Neutrophil (primary cell): ENCODE results near the gene GPC2.
"Not testable (repeated sequence)": the region's sequence is repeated elsewhere in the genome, so short reads cannot be mapped to it uniquely, and the experiment has no call there.

Experiments used
- H3K27ac ChIP-seq: fragments of 200-600 bp; sonication (generic); 2 replicates; pipeline ENCODE4 v1.5.1; 2016; ENCODE audit warnings: mild to moderate bottlenecking, moderate library complexity
- H3K27me3 ChIP-seq: fragments of 200-600 bp; sonication (generic); 2 replicates; pipeline ENCODE4 v1.6.0; 2016; ENCODE audit warnings: mild to moderate bottlenecking
- H3K36me3 ChIP-seq: fragments of 200-600 bp; sonication (generic); 2 replicates; pipeline ENCODE4 v1.5.1; 2017
- H3K4me1 ChIP-seq, 2 experiments: fragments of 200-600 bp in 1 of 2; sonication (generic) in 1 of 2; 1 replicate in 1 of 2; 2 replicates in 1 of 2; pipeline versions ENCODE4 v1.5.1 to v1.6.1; 2013 to 2016; ENCODE audit warnings: low read depth in 1 of 2, low read length in 1 of 2, mild to moderate bottlenecking in 1 of 2, moderate library complexity in 1 of 2; ENCODE audit not compliant: control insufficient read depth in 1 of 2, insufficient read depth in 1 of 2
- H3K4me3 ChIP-seq, 2 experiments: fragments of 200-600 bp in 1 of 2; sonication (generic) in 1 of 2; 1 replicate in 1 of 2; 2 replicates in 1 of 2; pipeline ENCODE4 v1.5.1; 2013 to 2016; ENCODE audit warnings: low read depth in 1 of 2, low read length in 1 of 2, mild to moderate bottlenecking in 1 of 2, moderate library complexity in 1 of 2
- H3K9me3 ChIP-seq: fragments of 200-600 bp; sonication (generic); 2 replicates; pipeline ENCODE4 v1.5.1; 2016
- CTCF ChIP-seq: fragments of 200-600 bp; sonication (generic); IDR thresholded peaks from 2 replicates; pipeline ENCODE4 v1.5.1; 2016; ENCODE audit warnings: antibody characterized with exemption

Gene GPC2

DNA sequence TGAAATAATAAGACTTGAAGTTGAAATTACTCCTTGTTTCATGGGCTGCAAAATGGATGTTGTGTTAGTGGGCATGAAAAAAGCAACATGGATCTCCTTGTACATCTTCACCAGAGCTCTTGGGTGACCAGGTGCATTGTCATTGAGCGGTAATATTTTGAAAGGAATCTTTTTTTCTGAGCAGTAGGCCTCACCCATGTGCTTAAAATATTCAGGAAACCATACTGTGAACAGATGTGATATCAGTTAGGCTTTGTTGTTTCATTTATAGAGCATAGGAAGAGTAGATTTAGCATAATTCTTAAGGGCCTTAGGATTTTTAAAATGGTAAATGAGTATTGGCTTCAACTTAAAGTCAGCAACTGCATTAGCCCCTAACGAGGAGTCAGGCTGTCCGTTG, 15.8 kb upstream of the GPC2 start:
- TF ChIP-seq CTCF: no peak
- no peak overlapping the region for H3K4me3 ChIP-seq
- no peaks in the 10 kb centered on the region for H3K36me3 ChIP-seq
- no peaks in the 10 kb centered on the region for H3K27me3 ChIP-seq
- H3K9me3 ChIP-seq: no peaks in the 10 kb centered on the region
- H3K4me1 ChIP-seq: peaks cover 9 to 17% of the 10 kb centered on the region in 2 experiments
- no peak overlapping the region for H3K27ac ChIP-seq

- not testable (repeated sequence) for H3K36me3 ChIP-seq, H3K27ac ChIP-seq, H3K9me3 ChIP-seq, H3K27me3 ChIP-seq, H3K4me3 ChIP-seq
- peaks cover 9 to 17% of the 10 kb centered on the region in 2 experiments for H3K4me1 ChIP-seq
Observed at GRCh38 chr7:100192281-100192862, 15.2 kb upstream of the GPC2 start.

GRCh38 chr7:100191775-100192174, 14.6 kb upstream of the GPC2 start:
- no peaks in the 10 kb centered on the region for H3K27me3 ChIP-seq
- H3K4me1 ChIP-seq: peaks cover 9 to 17% of the 10 kb centered on the region in 2 experiments
- H3K9me3 ChIP-seq: no peaks in the 10 kb centered on the region
- H3K36me3 ChIP-seq: no peaks in the 10 kb centered on the region
- H3K27ac ChIP-seq: peak overlapping the region; percentile 1
- no peak overlapping the region for H3K4me3 ChIP-seq
- TF ChIP-seq CTCF: no peak

- Histone ChIP-seq H3K4me3 (no peak overlapping the region), H3K27ac (no peak overlapping the region), H3K36me3 (no peaks in the 10 kb centered on the region), H3K9me3 (no peaks in the 10 kb centered on the region), H3K27me3 (no peaks in the 10 kb centered on the region), H3K4me1 (peaks cover 9 to 17% of the 10 kb centered on the region in 2 experiments)
- TF ChIP-seq CTCF: no peak
Observed at GRCh38 chr7:100190048-100190711, 13.0 kb upstream of the GPC2 start.

DNA sequence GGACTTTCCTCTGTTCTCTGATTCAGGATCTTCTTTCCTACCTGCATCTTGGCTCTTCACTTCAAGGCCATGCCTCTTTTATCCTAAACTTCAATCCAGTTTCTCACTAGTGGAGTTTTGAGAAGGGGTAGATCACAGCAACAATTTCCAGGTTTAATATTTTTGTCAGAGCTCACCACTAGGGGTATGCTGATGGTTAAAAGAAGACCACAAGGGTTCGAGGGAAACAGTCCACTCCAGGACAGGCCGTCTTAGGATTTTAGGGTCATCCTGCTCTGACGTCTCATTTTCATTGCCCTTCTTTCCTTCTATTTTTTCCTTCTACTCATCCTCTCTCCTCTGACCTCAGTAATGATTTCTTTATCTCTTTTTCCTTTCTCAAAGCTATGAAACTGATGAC, 11.9 kb upstream of the GPC2 start:
- no peak for TF ChIP-seq CTCF
- Histone ChIP-seq H3K36me3 (no peaks in the 10 kb centered on the region), H3K27me3 (no peaks in the 10 kb centered on the region), H3K27ac (no peak overlapping the region), H3K9me3 (no peaks in the 10 kb centered on the region), H3K4me3 (no peak overlapping the region), H3K4me1 (peaks cover 9 to 17% of the 10 kb centered on the region in 2 experiments)

GRCh38 chr7:100185726-100186125, 8.5 kb upstream of the GPC2 start:
- Histone ChIP-seq H3K4me1 (peaks cover 2 to 4% of the 10 kb centered on the region in 2 experiments), H3K27me3 (peaks cover 8% of the 10 kb centered on the region), H3K4me3 (no peak overlapping the region), H3K9me3 (no peaks in the 10 kb centered on the region), H3K27ac (no peak overlapping the region), H3K36me3 (no peaks in the 10 kb centered on the region)
- no peak for TF ChIP-seq CTCF

DNA sequence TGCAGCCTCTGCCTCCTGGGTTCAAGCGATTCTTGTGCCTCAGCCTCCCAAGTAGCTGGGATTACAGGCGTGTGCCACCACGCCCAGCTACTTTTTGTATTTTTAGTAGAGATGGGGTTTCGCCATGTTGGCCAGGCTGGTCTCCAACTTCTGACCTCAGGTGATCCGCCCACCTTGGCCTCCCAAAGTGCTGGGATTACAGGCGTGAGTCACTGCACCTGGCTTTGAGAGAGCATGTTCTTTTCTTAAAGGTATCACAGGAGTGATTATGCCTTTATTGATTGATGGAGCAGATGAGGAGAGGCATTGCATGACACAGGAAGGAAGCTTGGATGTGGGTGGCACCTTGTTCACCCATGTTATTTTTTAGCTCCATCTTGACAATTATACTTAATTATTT, 5.9 kb upstream of the GPC2 start:
- not testable (repeated sequence) for H3K36me3 ChIP-seq, H3K9me3 ChIP-seq, H3K4me3 ChIP-seq, H3K27ac ChIP-seq, H3K4me1 ChIP-seq
- peaks cover 31% of the 10 kb centered on the region for H3K27me3 ChIP-seq

DNA sequence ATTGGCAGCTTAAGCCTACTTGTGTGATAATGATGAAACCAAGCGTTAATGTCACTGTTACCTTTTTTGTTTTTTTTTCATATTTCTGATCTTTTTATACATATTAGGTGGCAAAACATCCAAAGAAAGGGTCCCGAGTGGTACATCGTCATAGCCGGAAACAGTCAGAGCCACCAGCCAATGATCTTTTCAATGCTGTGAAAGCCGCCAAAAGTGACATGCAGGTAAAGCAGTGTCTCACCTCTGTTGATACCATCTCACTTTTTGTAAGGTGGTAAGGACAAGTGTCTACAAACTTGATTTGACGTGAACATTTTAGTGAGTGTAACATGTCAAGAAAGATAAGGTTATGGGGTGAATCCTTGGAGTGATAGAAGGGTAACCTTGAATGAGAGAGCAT, 5.4 kb upstream of the GPC2 start:
- H3K36me3 ChIP-seq, H3K4me1 ChIP-seq, H3K27ac ChIP-seq, H3K9me3 ChIP-seq, H3K4me3 ChIP-seq: not testable (repeated sequence)
- H3K27me3 ChIP-seq: peaks cover 35% of the 10 kb centered on the region

- Histone ChIP-seq H3K27me3 (peaks cover 45% of the 10 kb centered on the region), H3K4me1 (peaks cover 15 to 19% of the 10 kb centered on the region in 2 experiments)
- not testable (repeated sequence) for H3K4me3 ChIP-seq, H3K36me3 ChIP-seq, H3K9me3 ChIP-seq, H3K27ac ChIP-seq
Observed at GRCh38 chr7:100180084-100180483, 2.9 kb upstream of the GPC2 start.
